ENCODE data around the gene CYP17A1.

The CYP17A1 gene

DNA sequence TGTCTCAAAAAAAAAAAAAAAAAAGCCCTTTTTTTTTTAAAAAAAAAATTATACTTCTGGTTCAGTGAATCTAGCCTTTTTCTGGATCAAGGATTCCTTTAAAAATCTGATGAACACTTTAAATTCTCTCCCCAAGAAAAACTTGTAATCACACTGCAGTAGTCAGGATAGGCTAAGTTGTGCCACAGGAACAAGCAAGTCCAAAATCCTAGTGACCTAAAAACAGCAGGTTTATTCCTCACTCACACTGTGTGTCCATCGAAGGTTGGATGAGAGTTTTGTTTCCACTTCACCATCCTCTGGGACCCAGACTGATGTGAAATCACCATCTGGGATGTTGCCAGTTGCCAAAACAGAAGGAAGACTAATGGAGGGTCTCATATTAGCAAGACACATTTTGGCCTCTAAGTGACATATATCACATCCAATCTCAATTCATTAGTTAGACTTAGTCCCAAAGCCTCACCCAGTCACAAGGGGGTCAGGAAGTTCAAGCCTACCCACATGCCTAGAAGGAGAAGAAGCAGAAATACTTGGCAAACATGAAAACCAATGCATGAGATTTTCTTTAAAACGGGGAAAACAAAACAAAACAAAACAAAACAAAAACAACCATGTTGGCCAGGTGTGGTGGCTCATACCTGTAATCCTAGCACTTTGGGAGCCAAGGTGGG is 32.7 kb downstream of the CYP17A1 start:
- no peak for DNase-seq (ENCODE audit: low spot score)

DNA sequence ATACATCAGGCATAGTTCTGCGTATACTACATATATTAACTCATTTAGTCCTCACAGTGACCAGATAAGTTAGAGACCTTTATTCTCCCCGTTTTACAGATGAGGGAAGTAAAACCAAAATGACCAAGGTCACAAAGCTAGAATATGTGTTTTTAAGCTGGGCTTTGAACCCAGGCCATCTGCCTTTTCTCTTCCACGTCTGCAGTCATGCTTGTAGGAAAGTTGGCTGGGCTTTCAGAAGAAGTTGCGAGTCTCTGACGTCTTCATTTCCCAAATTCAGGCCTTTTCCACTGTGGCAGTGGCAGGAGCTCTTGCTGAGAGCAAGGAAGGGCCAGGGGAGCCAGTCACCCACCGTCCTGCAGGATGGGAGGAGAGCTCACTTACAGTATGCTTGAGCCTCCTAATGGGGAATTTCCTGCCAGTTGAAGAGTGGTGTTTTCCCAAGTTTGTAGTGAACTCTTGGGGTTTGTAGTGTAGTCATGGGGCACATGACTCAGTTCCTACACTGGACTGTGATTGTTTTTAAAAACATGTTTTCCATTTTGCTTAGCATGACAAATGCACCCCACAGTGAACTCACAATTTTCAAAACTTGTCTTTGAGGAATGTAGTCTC is 34.2 kb downstream of the CYP17A1 start:
- no peak for DNase-seq (ENCODE audit: low spot score)

DNA sequence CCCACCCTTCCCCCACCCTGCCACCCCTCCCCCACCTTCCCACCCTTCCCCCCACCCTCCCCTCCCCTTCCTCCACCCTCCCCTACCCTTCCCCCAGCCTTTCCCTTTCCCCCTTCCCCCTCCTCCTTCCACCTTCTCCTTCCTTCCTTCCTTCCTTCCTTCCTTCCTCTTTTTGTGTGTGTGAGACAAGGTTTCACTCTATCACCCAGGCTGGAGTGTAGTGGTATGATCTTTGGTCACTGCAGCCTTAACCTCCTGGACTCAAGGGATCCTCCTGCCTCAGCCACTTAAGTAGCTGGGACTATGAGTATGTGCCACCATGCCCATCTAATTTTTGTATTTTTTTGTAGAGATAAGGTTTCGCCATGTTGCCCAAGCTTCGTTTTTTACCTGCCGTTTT is 35.2 kb downstream of the CYP17A1 start:
- no peak for DNase-seq (ENCODE audit: low spot score)

DNA sequence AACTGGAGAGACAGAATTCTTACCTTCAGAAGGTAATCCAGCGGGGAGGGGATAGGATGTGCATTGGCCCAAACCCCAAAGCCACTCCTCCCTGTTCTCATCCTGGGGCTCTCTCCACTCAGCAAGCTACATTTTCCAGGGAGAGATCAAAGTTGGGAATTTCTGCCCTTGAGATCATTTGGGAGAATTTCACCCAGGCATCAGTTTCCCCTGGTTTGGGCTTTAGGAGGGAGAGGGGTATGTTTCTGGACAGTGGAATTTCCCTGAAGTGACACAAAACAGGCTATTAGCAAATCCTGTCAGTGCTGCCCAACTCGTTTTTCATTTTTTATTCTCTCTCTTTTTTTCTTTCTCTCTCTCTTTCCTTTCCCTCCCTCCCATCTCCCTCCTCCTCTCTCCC is 35.7 kb downstream of the CYP17A1 start:
- no peak for DNase-seq (ENCODE audit: low spot score)

DNA sequence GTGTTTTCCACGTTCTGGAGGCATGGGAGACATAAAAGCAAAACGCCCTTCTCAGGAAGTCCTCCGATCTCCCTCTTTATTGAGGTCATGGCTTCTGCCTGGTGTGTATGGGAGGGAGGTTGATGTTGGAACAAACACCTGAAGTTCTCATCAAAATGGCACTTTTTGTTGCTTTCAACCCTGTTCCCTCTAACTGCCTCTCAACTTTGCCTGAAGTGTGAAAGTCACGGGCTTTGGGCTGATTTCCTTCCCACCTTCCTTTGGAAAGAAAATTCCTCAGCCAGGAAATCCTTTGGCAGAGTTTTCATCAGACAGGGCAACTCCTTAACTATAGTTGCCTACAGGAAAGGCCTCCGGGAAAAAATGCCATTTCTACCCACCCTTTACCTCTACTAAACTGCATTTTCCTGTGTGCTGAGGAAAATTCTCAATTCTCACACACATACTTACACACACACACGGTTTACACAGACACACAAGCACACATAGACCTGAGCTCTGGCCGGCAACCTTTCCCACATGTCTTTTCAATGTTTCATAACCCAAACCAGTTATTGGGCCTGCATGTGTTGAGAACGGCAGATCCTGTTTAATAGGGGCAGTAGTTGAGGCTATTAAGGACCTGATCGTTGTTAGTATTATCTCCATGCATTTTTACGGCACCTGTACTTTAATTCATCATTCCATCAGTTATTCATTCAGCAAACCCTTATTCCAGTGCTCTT is 36.4 kb downstream of the CYP17A1 start:
- DNase-seq (ENCODE audit: low spot score) = no peak

DNA sequence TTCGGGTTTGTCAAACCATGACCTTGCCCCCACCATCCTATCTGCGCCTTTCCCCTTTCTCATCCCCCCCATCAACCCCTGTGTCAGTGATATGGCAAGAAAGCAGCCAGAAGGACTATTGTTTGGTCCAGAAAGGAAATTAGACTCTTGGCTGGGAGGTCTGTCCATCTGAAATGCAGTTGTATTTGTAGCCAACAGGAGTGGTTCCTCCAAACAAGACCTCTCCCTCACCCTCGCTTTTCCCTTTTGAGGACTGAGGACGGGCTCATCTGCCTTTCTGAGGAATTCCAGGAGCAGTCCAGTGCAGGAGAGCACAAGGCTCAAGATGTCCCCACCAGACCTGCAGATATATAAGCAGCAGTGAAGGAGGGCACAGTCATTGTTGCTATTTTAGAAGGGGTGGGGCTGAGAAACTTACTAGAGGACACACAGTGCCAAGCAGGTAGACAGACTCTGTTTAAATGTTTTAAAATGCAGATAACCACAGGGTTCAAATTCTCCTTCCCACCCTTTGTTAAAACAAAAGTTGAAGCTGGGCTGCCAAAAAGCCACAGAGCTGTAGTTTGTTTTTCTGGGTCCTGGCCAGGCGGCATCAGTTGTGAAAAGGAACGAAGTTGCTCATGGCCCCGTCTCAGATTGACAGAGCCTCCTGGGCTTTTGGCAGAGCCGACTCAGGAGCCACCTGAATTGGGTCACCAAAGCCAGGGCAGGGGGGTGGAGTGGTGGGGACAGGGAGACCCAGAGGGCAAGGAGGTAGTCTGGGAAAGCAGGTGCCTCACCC is 37.3 kb downstream of the CYP17A1 start:
- DNase-seq (ENCODE audit: low spot score) = no peak

DNA sequence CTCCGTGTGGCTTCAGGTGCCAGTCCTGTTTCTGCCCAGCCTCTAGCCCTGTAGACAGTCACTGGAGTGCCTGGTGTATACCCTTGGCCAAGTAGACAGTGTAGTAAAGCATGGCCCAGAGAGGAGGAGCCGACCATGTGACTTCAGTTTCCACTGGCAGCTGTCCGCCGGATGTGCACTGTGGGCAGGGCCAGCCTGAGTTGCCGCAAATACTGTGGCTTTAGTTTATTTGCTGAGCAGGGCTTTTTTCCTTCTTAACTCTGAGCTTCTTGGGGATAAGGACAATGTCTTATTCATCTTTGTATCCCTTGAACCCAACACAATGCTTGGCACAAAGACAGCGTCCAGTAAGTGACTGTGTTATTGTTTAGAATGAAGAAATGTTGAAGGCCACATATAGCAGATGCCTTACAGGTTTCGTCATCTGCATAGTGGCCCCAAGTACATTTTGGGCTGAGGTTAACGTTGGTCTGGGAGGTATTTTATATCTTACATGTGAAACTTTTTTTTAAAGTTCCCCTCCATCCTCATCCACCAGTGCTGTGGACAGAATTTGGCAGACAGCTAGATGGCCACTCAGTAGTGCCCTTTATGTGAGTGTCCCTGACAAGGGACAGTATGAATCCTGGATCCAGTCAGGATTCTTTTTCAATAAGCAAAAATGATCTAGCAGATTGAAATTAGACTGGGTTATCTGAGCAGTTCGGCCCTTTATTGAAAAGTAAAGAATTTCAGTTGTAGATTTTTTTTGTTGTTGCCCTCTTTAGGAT is 40.6 kb downstream of the CYP17A1 start:
- DNase-seq (ENCODE audit: low spot score) = no peak

DNA sequence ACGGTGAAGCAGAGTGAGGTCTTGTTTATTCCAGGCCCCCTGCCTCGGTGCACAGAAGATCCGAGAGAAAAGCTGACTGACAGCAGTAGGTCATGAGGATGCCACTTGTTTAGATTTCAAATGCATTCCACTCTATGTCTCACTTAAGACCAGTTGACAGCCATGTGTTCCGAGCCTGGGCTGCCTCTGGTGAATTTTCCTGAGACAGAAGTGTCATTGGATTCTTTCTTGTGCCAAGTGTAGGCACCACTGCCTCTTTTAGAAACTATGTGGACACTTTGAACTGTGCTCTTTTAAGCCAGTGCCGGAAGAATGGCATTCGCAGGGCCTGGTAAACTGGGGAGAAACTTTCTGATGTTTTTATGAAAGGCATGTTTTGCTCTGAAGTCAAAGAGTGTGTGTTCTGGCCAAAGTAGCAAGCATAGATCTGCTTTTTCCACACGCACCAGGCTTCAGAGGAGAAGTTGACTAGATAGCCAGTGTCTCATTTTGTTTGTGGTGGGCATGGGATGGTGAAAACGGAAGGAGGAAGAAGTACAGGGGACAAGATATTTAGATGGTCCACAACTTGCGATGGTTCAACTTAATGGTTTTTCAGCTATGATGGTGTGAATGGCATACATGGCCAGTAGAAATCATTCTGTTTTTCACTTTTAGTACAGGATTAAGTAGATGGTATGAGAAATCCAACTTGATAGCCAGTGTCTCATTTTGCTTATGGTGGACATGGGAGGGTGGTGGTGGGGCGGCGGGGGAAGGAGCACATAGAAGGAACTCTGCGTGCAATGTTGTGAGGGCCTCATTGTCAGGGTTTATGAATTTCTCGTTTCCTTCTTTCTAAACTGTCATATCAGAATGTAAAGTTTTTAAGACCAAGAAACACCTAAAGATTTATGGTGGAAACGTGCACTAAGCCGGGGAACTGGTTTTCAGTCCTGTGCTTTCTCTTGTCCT is 41.5 kb downstream of the CYP17A1 start:
- DNase-seq (ENCODE audit: low spot score) = no peak

DNA sequence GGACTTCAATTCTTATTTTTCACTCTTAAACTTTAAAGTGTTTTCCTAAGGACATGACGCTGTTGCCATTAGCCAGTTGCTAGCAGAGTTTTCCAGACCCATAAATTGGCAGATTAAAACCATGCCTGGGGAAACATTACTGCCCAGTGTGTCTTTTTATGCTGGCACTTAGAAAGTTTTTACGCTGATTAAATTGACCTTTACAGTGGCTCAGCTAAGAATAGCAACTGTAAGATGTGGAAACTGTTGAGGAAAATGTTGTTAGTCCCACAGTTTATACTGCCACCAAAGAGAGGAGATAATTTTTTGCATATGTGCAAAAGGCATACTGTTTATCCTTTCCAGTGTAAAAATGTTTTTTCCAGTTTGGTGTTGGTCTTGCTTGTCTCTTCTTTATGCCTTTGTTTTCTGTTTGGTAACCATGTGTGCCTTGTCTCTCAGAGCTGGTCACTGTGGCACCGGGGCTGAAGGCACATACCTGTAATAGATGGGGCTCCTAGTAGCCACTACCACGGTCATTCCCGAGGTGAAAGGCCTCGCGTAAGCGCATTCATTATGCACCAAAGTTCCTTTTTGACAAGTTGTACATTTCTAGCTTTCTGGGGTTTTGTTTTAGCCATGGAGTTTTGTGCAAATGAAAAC is 45.3 kb downstream of the CYP17A1 start:
- DNase-seq (ENCODE audit: low spot score) = no peak

DNA sequence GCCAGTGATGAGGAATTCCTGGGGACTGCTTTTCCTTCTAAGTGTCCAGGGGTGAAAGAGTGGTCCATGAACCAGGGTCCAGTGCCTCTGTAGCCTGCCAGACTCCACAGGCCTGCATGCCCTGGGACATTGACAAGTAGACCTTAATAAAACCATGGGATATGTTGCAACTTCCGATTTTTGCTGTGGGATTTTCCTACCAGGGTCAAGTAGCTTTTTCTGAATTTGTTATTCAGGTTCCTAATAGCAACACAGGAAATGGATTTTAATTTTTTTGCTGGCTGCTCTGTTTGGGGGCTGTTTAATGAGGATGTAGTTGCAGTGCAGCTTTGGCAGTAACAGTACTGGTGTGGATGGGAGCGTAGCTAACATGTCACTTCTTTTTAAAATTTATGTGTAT is 51.4 kb downstream of the CYP17A1 start:
- DNase-seq (ENCODE audit: low spot score) = no peak

DNA sequence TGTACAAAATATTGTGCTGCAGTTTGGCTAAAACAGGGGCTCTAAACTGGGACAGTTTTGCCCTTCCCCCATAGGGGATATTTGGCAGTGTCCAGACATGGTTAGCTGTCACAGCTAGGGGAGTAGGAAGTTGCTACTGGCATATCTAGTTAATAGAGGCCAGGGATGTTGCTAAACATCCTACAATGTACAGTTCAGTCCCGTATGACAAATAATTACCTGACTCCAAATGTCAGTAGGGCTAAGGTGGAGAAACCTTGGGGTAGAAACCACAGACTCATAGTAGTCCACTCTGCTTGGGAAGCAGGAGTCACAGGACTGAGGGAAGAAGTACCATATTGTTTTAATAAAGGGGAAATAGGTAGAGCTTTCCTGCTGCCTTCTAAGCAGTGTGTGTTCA is 53.6 kb downstream of the CYP17A1 start:
- no peak for DNase-seq (ENCODE audit: low spot score)

DNA sequence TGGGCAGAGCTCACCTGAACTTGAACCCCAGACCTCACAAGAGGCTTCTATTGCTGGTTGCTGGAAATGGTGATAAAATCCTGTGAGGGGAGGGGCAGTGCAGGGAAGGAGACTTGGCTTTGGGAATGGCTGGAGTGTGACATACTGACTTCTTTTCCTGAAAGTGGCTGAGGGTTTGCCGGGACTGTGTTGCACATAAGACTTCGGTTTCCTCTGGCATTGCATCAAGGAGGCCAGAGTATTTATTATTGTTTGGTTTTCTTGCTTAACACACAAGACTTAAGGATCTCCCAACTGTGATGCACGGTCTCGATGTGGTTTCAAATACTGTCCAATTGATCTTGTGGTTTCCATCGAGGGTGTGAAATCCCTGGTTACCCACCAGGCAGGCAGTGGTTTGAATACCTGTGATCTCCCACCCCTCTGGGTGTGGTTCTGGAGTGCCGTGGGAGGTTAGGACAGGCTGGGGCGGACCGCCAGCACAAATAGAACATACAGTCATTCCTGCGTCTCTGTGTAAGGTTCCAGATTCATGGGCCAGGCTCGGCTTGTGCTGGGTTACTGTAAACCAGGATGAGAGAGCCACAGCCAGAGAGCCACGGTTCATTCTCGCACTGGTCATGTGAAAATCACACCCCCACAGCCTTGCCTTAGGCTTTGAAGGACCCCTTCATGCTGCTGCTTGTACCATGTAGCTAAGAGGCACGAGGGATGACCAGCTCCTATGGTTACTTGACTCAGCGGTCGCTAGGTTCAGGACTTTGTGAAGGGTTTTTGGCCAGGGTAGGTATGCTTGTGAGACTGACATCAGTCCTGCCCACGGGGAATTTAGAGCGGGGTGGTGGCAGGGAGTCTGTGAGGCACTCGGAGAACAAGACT is 54.3 kb downstream of the CYP17A1 start:
- no peak for DNase-seq (ENCODE audit: low spot score)

DNA sequence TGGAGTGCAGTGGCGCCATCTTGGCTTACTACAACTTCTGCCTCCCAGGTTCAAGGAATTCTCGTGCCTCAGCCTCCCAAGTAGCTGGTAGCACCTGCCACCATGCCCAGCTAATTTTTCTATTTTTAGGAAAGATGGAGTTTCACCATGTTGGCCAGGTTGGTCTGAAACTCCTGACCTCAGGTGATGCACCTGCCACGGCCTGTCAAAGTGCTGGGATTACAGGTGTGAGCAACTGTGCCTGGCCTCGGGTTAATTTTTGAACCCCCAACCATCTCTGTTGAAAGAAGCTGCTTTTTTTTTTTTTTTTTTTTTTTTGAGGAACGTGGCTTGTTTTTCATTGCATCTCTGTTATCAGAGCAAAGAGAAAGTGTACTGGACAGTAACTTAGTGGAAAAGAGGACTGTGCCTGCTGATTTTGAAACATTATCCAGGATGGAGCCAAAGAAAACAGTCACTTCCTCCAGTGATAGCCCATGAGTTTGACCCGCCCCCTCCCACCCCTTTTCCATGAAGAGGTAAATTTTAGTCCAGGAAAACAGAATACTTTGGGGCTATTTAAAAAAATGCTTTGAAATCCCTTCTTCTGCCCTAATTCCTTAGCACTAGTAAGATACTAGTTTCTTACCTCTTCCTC is 55.2 kb downstream of the CYP17A1 start:
- no peak for DNase-seq (ENCODE audit: low spot score)

DNA sequence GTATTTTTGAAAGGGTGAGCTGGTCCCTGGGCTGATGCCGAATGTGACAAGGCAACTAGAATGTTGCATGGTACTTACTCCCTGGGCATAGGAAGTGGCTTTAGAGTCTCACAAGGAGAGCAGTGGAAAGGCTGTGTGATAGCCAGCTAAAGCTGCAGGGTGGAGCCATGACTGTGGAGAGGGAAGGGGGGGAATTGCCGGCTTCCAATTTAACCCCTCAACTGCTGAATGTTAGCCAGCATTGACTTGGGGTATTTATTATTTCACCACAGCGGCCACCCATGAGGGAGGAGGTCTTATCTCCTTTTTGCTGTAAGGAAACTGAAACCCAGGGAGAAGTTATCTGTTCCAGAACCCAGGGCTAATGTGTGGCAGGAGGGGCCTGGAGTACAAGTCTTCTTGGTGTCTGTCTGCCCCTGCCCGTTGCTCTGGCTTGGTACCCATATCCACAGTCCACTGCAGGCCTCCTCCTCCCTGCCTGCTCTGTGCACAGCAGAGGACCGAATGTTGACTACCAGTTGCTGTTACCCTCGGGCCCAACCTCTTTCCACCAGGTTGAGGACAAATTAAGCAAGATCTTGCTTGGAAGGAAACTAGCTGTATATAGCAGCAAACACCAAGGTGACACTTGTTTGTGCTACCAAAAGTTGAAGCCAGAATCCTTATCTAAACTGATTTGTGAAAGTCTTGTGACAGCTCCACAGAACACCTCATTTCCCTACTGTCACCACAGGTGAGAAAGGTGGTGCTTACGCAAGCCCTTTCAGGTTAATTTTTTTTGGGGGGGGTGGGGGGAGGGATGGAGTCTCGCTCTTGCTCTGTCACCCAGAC is 55.9 kb downstream of the CYP17A1 start:
- DNase-seq (ENCODE audit: low spot score) = no peak
